ENCODE results near the gene MOB1B. TPM values are rescaled to one million over a fixed set of nuclear protein-coding genes. Genes with fewer than 3 reads are reported as not detected.

MOB1B gene
- total RNA-seq (ENCODE audit: unreplicated experiment), result 49.4 TPM
- long read RNA-seq, partial matches to known transcripts, result 0 of 1 reads
- long read RNA-seq, other reads (novel, unspliced or antisense), result 1 of 1 reads

DNA sequence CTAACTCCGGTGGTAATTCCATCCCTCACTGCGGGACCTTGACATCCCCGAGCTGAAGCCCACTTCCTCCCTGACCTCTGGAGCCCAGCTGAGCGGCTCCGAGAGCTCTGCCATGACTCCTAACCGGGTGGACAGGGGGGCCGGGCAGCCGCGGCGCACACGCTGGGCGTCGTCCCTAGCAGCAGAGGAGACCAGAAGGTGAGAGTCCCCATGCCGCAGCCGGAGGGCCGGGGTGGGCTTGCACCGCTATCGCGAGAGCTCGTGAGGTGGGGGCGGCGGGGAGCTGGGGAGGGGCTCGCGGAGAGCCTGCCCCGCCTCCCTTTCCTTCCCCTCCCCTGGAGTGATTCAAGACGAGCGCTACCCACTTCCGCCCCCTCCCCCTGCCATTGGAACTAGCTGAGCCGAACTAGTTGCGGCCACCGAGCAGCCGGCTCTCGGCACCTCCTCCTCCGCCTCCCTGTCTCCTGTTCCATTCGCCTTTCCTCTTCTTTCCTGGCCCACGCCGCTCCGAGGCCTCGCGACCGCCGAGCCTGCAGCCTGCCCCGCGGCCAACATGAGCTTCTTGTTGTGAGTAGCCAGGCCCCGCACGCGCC lies at the start of gene MOB1B:
Gene MOB1B (plus strand): TSS at position 386 of the 593 bp plus-strand sequence. CDS start 168 bp downstream, at position 554.
- Mint-ChIP-seq H3K36me3 (ENCODE audit: low read depth, unreplicated experiment) (peaks cover 21% of the 10 kb centered on the region), H3K27me3 (ENCODE audit: unreplicated experiment) (peaks cover 2% of the 10 kb centered on the region), H3K4me3 (ENCODE audit: unreplicated experiment) (peak within 1 kb of the TSS; percentile 99), H3K4me1 (ENCODE audit: unreplicated experiment) (peaks cover 33% of the 10 kb centered on the region), H3K9me3 (ENCODE audit: unreplicated experiment) (no peaks in the 10 kb centered on the region), H3K27ac (ENCODE audit: unreplicated experiment) (peak within 1 kb of the TSS; percentile 86)
- TF ChIP-seq, protein P1, sequence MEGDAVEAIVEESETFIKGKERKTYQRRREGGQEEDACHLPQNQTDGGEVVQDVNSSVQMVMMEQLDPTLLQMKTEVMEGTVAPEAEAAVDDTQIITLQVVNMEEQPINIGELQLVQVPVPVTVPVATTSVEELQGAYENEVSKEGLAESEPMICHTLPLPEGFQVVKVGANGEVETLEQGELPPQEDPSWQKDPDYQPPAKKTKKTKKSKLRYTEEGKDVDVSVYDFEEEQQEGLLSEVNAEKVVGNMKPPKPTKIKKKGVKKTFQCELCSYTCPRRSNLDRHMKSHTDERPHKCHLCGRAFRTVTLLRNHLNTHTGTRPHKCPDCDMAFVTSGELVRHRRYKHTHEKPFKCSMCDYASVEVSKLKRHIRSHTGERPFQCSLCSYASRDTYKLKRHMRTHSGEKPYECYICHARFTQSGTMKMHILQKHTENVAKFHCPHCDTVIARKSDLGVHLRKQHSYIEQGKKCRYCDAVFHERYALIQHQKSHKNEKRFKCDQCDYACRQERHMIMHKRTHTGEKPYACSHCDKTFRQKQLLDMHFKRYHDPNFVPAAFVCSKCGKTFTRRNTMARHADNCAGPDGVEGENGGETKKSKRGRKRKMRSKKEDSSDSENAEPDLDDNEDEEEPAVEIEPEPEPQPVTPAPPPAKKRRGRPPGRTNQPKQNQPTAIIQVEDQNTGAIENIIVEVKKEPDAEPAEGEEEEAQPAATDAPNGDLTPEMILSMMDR (IDR thresholded peaks at IDR 0.05; ENCODE audit: unreplicated experiment), result no peak
- DNase-seq (ENCODE audit: low spot score), result peak; percentile 90

DNA sequence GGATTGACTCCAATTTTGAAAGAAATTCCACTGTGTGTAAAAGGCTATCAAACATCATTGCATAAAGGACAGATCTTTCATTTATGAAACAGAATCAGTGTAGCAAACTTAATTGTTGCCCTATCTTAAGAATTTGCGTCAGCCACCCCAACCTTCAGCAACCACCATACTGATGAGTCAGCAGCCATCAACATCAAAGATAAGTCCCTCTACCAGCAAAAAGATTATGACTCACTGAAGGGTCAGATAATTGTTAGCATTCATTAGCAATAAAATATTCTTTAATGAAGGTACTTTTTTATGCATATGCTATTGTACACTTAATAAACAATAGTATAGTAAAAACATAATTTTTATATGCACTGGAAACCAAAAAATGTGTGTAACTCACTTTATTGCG lies 46.7 kb upstream of the MOB1B start:
- Mint-ChIP-seq H3K9me3 (ENCODE audit: unreplicated experiment) (no peaks in the 10 kb centered on the region), H3K27me3 (ENCODE audit: unreplicated experiment) (no peaks in the 10 kb centered on the region), H3K27ac (ENCODE audit: unreplicated experiment) (no peak overlapping the region), H3K4me1 (ENCODE audit: unreplicated experiment) (peaks cover 28% of the 10 kb centered on the region), H3K36me3 (ENCODE audit: low read depth, unreplicated experiment) (no peaks in the 10 kb centered on the region), H3K4me3 (ENCODE audit: unreplicated experiment) (no peak overlapping the region)
- TF ChIP-seq, protein P1 (IDR thresholded peaks at IDR 0.05; ENCODE audit: unreplicated experiment), result no peak
- no peak for DNase-seq (ENCODE audit: low spot score)

DNA sequence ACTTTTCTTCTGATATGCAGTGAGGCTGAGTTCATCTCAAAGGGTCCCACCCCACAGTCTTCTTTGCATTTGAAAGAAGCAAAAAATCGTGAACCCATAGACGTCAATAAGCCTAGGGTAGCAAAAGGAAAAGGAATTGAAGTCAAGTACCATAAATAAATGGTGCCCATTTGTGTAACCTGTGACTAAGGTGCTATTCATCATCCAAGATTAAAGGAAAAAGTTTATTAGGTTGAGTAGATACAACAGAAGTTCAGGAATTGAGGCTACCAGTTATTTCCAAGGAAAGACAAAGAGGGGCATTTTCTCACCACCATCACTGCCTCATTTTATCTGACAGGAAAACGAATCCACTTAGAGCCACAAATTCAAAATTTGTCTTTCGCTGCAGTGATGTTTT lies 43.7 kb upstream of the MOB1B start:
- Mint-ChIP-seq H3K36me3 (ENCODE audit: low read depth, unreplicated experiment) (no peaks in the 10 kb centered on the region), H3K27me3 (ENCODE audit: unreplicated experiment) (no peaks in the 10 kb centered on the region), H3K4me3 (ENCODE audit: unreplicated experiment) (no peak overlapping the region)

GRCh38 chr4:70859066-70859465 lies 43.1 kb upstream of the MOB1B start:
- Mint-ChIP-seq H3K4me1 (ENCODE audit: unreplicated experiment) (peaks cover 36% of the 10 kb centered on the region), H3K36me3 (ENCODE audit: low read depth, unreplicated experiment) (no peaks in the 10 kb centered on the region), H3K4me3 (ENCODE audit: unreplicated experiment) (no peak overlapping the region), H3K27me3 (ENCODE audit: unreplicated experiment) (no peaks in the 10 kb centered on the region), H3K27ac (ENCODE audit: unreplicated experiment) (peak overlapping the region; percentile 70), H3K9me3 (ENCODE audit: unreplicated experiment) (no peaks in the 10 kb centered on the region)
- TF ChIP-seq, protein P1 (IDR thresholded peaks at IDR 0.05; ENCODE audit: unreplicated experiment), result no peak
- no peak for DNase-seq (ENCODE audit: low spot score)

More for the DNA sequence above, 43.7 kb upstream of the MOB1B start:
- Mint-ChIP-seq H3K9me3 (ENCODE audit: unreplicated experiment) (no peaks in the 10 kb centered on the region), H3K27ac (ENCODE audit: unreplicated experiment) (no peak overlapping the region), H3K4me1 (ENCODE audit: unreplicated experiment) (peaks cover 36% of the 10 kb centered on the region)
- DNase-seq (ENCODE audit: low spot score), result no peak
- TF ChIP-seq, protein P1 (IDR thresholded peaks at IDR 0.05; ENCODE audit: unreplicated experiment), result no peak

DNA sequence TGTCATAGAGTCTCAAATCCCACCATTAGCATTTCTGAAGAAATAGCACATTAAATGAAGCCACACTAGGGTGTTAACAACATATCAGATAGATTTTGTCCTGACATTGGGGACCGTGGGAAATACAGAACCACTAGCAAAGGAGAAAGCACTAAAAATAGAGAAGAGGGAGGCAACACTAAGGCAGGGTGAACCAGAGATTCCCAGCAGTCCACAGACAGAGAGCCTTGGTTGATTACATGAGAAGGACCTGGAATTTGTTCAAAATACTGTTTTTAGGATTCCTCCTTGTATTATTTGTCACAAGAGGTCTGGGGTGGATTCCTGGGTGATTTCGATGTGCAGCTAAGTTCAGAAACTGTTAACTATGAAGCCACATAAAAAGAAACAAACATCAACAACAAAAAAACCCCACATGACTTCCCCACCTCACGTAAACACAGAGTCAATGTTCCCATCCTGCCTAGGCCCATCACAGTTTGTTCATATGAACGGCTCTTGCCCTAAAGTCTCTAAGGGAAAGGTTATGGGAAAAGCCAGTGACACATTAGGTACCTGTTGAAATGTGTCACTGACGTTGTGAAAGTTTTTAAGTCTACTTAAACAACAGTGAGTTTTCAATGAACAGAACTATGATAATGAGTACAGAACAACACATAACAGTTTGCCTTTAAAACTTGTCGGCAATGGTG lies 38.9 kb upstream of the MOB1B start:
- Mint-ChIP-seq H3K9me3 (ENCODE audit: unreplicated experiment) (no peaks in the 10 kb centered on the region), H3K27me3 (ENCODE audit: unreplicated experiment) (no peaks in the 10 kb centered on the region), H3K27ac (ENCODE audit: unreplicated experiment) (no peak overlapping the region), H3K4me3 (ENCODE audit: unreplicated experiment) (no peak overlapping the region), H3K36me3 (ENCODE audit: low read depth, unreplicated experiment) (no peaks in the 10 kb centered on the region), H3K4me1 (ENCODE audit: unreplicated experiment) (peaks cover 29% of the 10 kb centered on the region)
- DNase-seq (ENCODE audit: low spot score), result no peak
- TF ChIP-seq, protein P1 (IDR thresholded peaks at IDR 0.05; ENCODE audit: unreplicated experiment), result no peak

All from endothelial cell (in vitro differentiated cells).